K562 (cell line): ENCODE results near the gene MAST1. TPM values are rescaled to one million over a fixed set of nuclear protein-coding genes. Genes with fewer than 3 reads are reported as not detected.

Experiments used
- ATF3 ChIP-seq, 2 experiments: fragments of 450-650 bp in 1 of 2; sonication (generic) in 1 of 2; formaldehyde crosslinking in 1 of 2; IDR thresholded peaks in 1 of 2; conservative IDR thresholded peaks in 1 of 2; 2 replicates each; pipeline versions ENCODE4 v1.6.1 to v1.8.1; 2016 to 2023; ENCODE audit warnings: mild to moderate bottlenecking in 2 of 2, moderate library complexity in 2 of 2, inconsistent platforms in 1 of 2, missing genetic modification reagents in 1 of 2
- BRCA1 ChIP-seq, 2 experiments: fragments of 450-650 bp in 1 of 2; sonication (generic) in 1 of 2; formaldehyde crosslinking in 1 of 2; IDR thresholded peaks; 2 replicates each; pipeline versions ENCODE4 v1.5.0 to v1.6.1; 2017 to 2020; ENCODE audit warnings: mild to moderate bottlenecking in 1 of 2, missing genetic modification reagents in 1 of 2
- CHCHD3 ChIP-seq: fragments of 250-450 bp; sonication (Bioruptor Pico); IDR thresholded peaks from 2 replicates; pipeline ENCODE4 v2.1.2; 2022; ENCODE audit warnings: mild to moderate bottlenecking
- EGR1 ChIP-seq: fragments of 450-650 bp; conservative IDR thresholded peaks from 2 replicates; pipeline ENCODE4 v1.6.1; 2017; ENCODE audit warnings: mild to moderate bottlenecking
- FOSL1 ChIP-seq: fragments of 200-800 bp; sonication (Bioruptor generic); conservative IDR thresholded peaks from 2 replicates; pipeline ENCODE4 v1.6.1; 2016; ENCODE audit warnings: missing genetic modification characterization, missing compliant biosample characterization
- HEY1 ChIP-seq: fragments of 250-450 bp; sonication (Bioruptor Pico); IDR thresholded peaks from 2 replicates; pipeline ENCODE4 v1.5.0; 2020; ENCODE audit warnings: mild to moderate bottlenecking, moderate library complexity, borderline replicate concordance
- MCM3 ChIP-seq: fragments of 450-650 bp; IDR thresholded peaks from 2 replicates; pipeline ENCODE4 v1.6.1; 2016
- POLR2AphosphoS5 ChIP-seq: IDR thresholded peaks from 2 replicates; pipeline ENCODE4 v1.6.1; 2011; ENCODE audit warnings: mild to moderate bottlenecking, low read depth, low read length, moderate library complexity; ENCODE audit not compliant: control insufficient read depth, insufficient read depth
- SRSF7 ChIP-seq: fragments of 200-400 bp; formaldehyde crosslinking; optimal IDR thresholded peaks from 2 replicates; pipeline ENCODE3; 2017; ENCODE audit warnings: mild to moderate bottlenecking, low read depth, low read length
- STAT5A ChIP-seq: IDR thresholded peaks from 2 replicates; pipeline ENCODE4 v1.6.1; 2012; ENCODE audit warnings: low read length, inconsistent platforms, borderline replicate concordance
- ZNF12 ChIP-seq: sonication (generic); formaldehyde crosslinking; IDR thresholded peaks from 2 replicates; pipeline ENCODE4 v1.4.0; 2020; ENCODE audit warnings: mild to moderate bottlenecking, missing genetic modification reagents
- polyA plus RNA-seq, 8 experiments: library from polyadenylated mRNA; depleted of rRNA in 4 of 8; stranded (reverse) in 5 of 8; unstranded in 3 of 8; fragments of >200 nt; fragmentation: Nextera tagmentation in 2 of 8; fragmentation: Illumina TruSeq in 1 of 8; extraction: Ambion mirVana in 2 of 8; extraction: Trizol in 1 of 8; gene quantifications; 2 replicates each; pipeline versions ENCODE4 v1.2.1 to v1.2.3, GENCODE V29; 2011 to 2014; ENCODE audit warnings: inconsistent platforms in 1 of 8, missing spikeins in 1 of 8
- total RNA-seq, 7 experiments: library from RNA; depleted of rRNA in 6 of 7; stranded (reverse); fragments of >200 nt in 6 of 7; fragmentation: Illumina TruSeq in 2 of 7; extraction: Trizol in 2 of 7; gene quantifications; 2 replicates each; pipeline versions ENCODE4 v1.2.1 to v1.2.3, GENCODE V29; 2011 to 2021; ENCODE audit warnings: low replicate concordance in 1 of 7
- TF ChIP-seq, protein P1 (sequence below): fragments of 200-600 bp; sonication (generic); IDR thresholded peaks from one replicate; pipeline ENCODE4 v1.6.1; 2012; ENCODE audit warnings: mild to moderate bottlenecking, low read depth, low read length, inconsistent platforms
- TF ChIP-seq, protein P2 (sequence below): sonication (generic); formaldehyde crosslinking; IDR thresholded peaks from 2 replicates; pipeline ENCODE4 v1.8.0; 2022; ENCODE audit warnings: mild to moderate bottlenecking, missing genetic modification reagents

Gene MAST1
- total and polyA plus RNA-seq, 9 of the 15 experiments (the other 6 are each of a cell fraction or from before 2014, with no cell fraction given), result 0.48 to 10.3 (median 3.9) TPM

DNA sequence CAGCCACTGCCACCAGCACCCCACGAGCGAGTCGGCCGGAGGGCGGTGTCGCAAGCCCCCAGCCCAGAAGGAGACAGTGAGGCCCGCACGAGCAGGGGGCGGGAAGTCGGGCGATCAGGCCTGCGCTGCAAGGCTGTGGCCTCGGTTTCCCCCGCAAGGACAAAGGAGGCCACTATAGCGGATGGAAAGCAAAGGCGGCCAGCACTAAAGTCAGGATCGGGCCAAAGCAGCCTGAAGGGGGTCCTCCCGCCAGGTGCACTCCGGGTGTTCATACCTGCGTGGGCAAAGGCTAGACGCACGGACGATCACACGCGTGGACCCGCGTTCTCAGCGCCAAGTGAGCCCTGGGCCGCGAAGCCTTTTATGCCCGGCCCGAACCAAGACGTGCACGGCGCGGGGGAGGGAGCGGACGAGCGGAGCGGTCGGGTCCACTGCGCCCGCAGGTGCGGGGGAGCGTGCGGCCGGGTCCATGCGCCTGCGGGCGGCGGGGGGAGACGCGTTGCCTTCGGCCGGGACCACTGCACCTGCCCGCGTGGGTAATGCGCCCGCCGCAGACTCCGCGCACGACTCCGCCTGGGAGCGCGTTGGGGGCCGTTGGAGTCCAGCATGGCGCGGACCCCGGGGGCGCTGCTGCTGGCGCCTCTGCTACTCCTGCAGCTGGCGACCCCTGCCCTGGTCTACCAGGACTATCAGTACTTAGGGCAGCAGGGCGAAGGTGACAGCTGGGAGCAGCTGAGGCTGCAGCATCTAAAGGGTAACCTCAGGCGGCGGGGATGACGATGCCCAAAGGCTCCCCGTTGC is 36.6 kb upstream of the MAST1 start, which contains the start of the genes PRDX2 and THSD8 (continued):
- TF ChIP-seq, protein P1, sequence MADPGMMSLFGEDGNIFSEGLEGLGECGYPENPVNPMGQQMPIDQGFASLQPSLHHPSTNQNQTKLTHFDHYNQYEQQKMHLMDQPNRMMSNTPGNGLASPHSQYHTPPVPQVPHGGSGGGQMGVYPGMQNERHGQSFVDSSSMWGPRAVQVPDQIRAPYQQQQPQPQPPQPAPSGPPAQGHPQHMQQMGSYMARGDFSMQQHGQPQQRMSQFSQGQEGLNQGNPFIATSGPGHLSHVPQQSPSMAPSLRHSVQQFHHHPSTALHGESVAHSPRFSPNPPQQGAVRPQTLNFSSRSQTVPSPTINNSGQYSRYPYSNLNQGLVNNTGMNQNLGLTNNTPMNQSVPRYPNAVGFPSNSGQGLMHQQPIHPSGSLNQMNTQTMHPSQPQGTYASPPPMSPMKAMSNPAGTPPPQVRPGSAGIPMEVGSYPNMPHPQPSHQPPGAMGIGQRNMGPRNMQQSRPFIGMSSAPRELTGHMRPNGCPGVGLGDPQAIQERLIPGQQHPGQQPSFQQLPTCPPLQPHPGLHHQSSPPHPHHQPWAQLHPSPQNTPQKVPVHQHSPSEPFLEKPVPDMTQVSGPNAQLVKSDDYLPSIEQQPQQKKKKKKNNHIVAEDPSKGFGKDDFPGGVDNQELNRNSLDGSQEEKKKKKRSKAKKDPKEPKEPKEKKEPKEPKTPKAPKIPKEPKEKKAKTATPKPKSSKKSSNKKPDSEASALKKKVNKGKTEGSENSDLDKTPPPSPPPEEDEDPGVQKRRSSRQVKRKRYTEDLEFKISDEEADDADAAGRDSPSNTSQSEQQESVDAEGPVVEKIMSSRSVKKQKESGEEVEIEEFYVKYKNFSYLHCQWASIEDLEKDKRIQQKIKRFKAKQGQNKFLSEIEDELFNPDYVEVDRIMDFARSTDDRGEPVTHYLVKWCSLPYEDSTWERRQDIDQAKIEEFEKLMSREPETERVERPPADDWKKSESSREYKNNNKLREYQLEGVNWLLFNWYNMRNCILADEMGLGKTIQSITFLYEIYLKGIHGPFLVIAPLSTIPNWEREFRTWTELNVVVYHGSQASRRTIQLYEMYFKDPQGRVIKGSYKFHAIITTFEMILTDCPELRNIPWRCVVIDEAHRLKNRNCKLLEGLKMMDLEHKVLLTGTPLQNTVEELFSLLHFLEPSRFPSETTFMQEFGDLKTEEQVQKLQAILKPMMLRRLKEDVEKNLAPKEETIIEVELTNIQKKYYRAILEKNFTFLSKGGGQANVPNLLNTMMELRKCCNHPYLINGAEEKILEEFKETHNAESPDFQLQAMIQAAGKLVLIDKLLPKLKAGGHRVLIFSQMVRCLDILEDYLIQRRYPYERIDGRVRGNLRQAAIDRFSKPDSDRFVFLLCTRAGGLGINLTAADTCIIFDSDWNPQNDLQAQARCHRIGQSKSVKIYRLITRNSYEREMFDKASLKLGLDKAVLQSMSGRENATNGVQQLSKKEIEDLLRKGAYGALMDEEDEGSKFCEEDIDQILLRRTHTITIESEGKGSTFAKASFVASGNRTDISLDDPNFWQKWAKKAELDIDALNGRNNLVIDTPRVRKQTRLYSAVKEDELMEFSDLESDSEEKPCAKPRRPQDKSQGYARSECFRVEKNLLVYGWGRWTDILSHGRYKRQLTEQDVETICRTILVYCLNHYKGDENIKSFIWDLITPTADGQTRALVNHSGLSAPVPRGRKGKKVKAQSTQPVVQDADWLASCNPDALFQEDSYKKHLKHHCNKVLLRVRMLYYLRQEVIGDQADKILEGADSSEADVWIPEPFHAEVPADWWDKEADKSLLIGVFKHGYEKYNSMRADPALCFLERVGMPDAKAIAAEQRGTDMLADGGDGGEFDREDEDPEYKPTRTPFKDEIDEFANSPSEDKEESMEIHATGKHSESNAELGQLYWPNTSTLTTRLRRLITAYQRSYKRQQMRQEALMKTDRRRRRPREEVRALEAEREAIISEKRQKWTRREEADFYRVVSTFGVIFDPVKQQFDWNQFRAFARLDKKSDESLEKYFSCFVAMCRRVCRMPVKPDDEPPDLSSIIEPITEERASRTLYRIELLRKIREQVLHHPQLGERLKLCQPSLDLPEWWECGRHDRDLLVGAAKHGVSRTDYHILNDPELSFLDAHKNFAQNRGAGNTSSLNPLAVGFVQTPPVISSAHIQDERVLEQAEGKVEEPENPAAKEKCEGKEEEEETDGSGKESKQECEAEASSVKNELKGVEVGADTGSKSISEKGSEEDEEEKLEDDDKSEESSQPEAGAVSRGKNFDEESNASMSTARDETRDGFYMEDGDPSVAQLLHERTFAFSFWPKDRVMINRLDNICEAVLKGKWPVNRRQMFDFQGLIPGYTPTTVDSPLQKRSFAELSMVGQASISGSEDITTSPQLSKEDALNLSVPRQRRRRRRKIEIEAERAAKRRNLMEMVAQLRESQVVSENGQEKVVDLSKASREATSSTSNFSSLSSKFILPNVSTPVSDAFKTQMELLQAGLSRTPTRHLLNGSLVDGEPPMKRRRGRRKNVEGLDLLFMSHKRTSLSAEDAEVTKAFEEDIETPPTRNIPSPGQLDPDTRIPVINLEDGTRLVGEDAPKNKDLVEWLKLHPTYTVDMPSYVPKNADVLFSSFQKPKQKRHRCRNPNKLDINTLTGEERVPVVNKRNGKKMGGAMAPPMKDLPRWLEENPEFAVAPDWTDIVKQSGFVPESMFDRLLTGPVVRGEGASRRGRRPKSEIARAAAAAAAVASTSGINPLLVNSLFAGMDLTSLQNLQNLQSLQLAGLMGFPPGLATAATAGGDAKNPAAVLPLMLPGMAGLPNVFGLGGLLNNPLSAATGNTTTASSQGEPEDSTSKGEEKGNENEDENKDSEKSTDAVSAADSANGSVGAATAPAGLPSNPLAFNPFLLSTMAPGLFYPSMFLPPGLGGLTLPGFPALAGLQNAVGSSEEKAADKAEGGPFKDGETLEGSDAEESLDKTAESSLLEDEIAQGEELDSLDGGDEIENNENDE, result no peak
- TF ChIP-seq MCM3 (no peak), HEY1 (CRISPR knock-in tag) (no peak), ATF3 (IDR thresholded peaks at IDR 0.05) (no peak), ATF3 (CRISPR knock-in tag; conservative IDR thresholded peaks at IDR 0.05) (0 out of 2 replicates have a peak, but pooled peaks have one; percentile 14), ZNF12 (CRISPR knock-in tag) (no peak; the same call in 1 of the 2 replicates), EGR1 (peak; percentile 68), POLR2AphosphoS5 (peak; percentile 90), CHCHD3 (no peak), SRSF7 (no peak), STAT5A (no peak), FOSL1 (peak; percentile 24; the same call in 1 of the 2 replicates), BRCA1 (IDR thresholded peaks at IDR 0.05) (no peak), BRCA1 (CRISPR knock-in tag; IDR thresholded peaks at IDR 0.05) (no peak)
- TF ChIP-seq, protein P2, sequence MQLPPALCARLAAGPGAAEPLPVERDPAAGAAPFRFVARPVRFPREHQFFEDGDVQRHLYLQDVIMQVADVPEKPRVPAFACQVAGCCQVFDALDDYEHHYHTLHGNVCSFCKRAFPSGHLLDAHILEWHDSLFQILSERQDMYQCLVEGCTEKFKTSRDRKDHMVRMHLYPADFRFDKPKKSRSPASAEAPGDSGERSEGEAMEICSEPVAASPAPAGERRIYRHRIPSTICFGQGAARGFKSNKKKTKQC (CRISPR knock-in tag), result peak; percentile 70; the same call in 1 of the 2 replicates
